ENCODE results near the gene SLC25A41. TPM values are rescaled to one million over a fixed set of nuclear protein-coding genes. Genes with fewer than 3 reads are reported as not detected.

The SLC25A41 gene
- total RNA-seq, 3 donors from 2014 or later: 0.32 to 1.4 (median 0.43) TPM

DNA sequence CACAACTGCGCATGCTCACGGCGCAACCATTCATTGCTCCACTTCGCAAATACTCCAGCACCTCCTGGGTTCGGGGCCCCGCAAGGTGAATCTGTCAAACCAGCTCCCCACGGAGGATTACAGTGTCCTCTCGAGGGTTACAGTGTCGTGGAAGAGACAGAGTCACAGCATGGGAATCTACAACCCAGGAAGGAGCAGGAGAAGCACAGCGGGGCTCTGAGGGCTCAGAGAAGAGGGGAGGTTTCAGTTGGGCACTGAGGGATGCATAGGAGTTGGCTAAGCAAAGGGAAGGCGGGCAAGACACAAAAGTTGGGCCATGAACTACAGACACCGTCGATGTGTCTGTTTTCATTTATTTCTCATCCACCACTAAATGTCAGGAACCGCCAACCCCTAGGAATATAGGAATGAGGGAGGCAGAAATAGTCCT, 39.6 kb downstream of the SLC25A41 start:
- Histone ChIP-seq H3K9me3 (no peaks in the 10 kb centered on the region), H3K4me3 (no peak overlapping the region), H3K4me1 (ENCODE audit: low read depth) (peaks cover 17% of the 10 kb centered on the region), H3K36me3 (ENCODE audit: low read depth) (peaks cover 6% of the 10 kb centered on the region)
- intact Hi-C loops (cut with DNase I, micrococcal nuclease): no loop called here
- TF ChIP-seq, protein P1, sequence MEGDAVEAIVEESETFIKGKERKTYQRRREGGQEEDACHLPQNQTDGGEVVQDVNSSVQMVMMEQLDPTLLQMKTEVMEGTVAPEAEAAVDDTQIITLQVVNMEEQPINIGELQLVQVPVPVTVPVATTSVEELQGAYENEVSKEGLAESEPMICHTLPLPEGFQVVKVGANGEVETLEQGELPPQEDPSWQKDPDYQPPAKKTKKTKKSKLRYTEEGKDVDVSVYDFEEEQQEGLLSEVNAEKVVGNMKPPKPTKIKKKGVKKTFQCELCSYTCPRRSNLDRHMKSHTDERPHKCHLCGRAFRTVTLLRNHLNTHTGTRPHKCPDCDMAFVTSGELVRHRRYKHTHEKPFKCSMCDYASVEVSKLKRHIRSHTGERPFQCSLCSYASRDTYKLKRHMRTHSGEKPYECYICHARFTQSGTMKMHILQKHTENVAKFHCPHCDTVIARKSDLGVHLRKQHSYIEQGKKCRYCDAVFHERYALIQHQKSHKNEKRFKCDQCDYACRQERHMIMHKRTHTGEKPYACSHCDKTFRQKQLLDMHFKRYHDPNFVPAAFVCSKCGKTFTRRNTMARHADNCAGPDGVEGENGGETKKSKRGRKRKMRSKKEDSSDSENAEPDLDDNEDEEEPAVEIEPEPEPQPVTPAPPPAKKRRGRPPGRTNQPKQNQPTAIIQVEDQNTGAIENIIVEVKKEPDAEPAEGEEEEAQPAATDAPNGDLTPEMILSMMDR (IDR thresholded peaks at IDR 0.05): no peak
- DNase-seq (no peak), ATAC-seq (no peak)

DNA sequence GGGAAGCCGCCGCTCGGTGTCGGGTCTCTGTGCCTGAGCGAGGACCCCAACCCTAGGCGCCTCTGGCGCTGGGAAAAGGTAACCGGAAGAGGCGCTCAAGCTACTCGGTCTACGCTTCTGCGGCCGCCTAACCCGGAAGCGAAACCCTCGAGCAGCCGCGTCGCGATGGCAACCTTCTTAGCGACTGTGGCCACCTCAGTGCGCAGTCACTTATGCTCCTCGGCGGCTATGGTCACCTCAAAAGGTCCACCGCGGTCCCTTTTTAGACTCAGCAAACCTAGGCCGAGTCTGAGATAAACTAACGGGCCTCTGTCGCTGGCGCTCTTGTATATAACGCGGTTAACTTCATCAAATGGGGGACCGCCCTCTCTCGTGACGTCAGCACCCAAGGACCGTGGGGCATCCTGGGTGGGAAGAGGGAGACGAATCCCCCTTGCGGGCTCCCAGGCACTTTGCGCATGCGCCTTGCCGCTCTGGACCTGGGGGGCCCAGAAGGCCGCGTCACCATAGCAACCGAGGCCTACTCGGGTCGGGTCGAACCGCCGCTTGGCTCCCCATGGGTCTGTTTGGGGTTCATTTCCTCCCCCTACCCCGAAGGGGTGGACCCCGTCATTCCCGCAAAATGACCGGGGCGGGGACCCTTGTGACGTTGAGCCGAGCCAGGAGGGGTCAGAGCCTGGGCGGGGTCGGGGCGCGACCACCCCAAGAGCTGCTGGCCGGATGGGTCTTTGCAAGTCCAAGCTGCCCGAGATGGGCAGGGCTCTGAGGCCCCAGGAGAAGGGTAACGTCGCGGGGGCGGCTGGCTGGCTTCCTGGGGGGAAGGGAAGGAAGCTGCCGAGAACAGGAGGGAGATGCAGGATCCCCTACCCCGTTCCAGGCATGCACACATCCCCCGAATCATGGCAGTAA, 40.2 kb downstream of the SLC25A41 start, which contains the start of gene GTF2F1:
TSS of gene GTF2F1 (minus strand) at position 91 of the 909 bp plus-strand sequence. CDS start 169 bp downstream, outside the sequence.
- Histone ChIP-seq H3K36me3 (ENCODE audit: low read depth) (peaks cover 9% of the 10 kb centered on the region), H3K4me3 (peak within 1 kb of the TSS; percentile 81), H3K9me3 (no peaks in the 10 kb centered on the region), H3K4me1 (ENCODE audit: low read depth) (peaks cover 17% of the 10 kb centered on the region)
- TF ChIP-seq, protein P1 (IDR thresholded peaks at IDR 0.05): no peak
- intact Hi-C loops (cut with DNase I, micrococcal nuclease): no loop called here
- ATAC-seq (peak; percentile 95), DNase-seq (peak; percentile 93 to 95 (median 94))

GRCh38 chr19:6392221-6393073, 41.1 kb downstream of the SLC25A41 start:
- ATAC-seq: no peak
- intact Hi-C loops (cut with DNase I, micrococcal nuclease): no loop called here
- H3K4me1 ChIP-seq (ENCODE audit: low read depth): peaks cover 17% of the 10 kb centered on the region
- H3K9me3 ChIP-seq: no peaks in the 10 kb centered on the region
- peaks cover 9% of the 10 kb centered on the region for H3K36me3 ChIP-seq (ENCODE audit: low read depth)
- H3K4me3 ChIP-seq: peak overlapping the region; percentile 81
- TF ChIP-seq, protein P1 (IDR thresholded peaks at IDR 0.05): no peak
- no peak for DNase-seq

GRCh38 chr19:6387372-6387771, 46.2 kb downstream of the SLC25A41 start:
- Histone ChIP-seq H3K4me3 (no peak overlapping the region), H3K4me1 (ENCODE audit: low read depth) (peaks cover 16% of the 10 kb centered on the region), H3K9me3 (no peaks in the 10 kb centered on the region), H3K36me3 (ENCODE audit: low read depth) (peaks cover 13% of the 10 kb centered on the region)
- TF ChIP-seq, protein P1 (IDR thresholded peaks at IDR 0.05): no peak
- no peak for ATAC-seq
- intact Hi-C loops (cut with DNase I, micrococcal nuclease): no loop called here
- no peak for DNase-seq

- intact Hi-C loops (cut with DNase I, micrococcal nuclease): no loop called here
- no peak overlapping the region for H3K4me3 ChIP-seq
- no peaks in the 10 kb centered on the region for H3K4me1 ChIP-seq (ENCODE audit: low read depth)
- no peaks in the 10 kb centered on the region for H3K9me3 ChIP-seq
- TF ChIP-seq, protein P1 (IDR thresholded peaks at IDR 0.05): no peak
- DNase-seq (no peak), ATAC-seq (no peak)
- H3K36me3 ChIP-seq (ENCODE audit: low read depth): peaks cover 20% of the 10 kb centered on the region
Measured at GRCh38 chr19:6384381-6384780, 49.2 kb downstream of the SLC25A41 start.

Measured in mucosa of descending colon (tissue), 3 donors.